Mammary epithelial cell (primary cell): ENCODE results near the gene UBL4B.

Experiments
- EZH2 ChIP-seq: IDR thresholded peaks from 2 replicates; pipeline ENCODE4 v1.6.1; 2012; ENCODE audit warnings: low read length, inconsistent platforms, borderline replicate concordance
- TF ChIP-seq, protein P1 (sequence below), 2 donors: IDR thresholded peaks in 1 of 2; conservative IDR thresholded peaks in 1 of 2; 2 replicates each; pipeline ENCODE4 v1.5.1; 2011 to 2012; ENCODE audit warnings: inconsistent platforms in 2 of 2, low read length in 2 of 2, mild to moderate bottlenecking in 2 of 2, control low read depth in 1 of 2, low read depth in 1 of 2; ENCODE audit not compliant: insufficient read depth in 1 of 2; ENCODE audit errors: extremely low read depth in 1 of 2

DNA sequence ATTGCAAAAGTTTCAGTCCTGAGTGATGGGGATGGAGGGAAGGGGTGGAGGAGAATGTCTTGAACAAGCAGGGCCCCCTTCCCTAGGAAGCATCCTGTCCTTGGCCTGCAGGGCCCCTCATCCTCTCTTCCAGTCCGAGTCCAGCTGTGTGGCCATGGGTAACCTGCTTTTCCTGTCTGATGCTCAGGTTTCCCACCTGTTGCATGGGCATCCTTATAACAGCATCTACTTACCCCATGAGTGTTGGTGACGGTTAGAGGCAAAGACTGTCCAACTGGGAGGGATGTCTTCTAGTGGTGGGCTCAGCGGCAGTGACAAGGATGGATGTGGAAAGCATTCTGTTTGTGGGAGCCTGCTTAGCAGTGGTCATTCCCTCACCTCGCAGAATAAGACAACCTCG is 1.9 kb downstream of the UBL4B start:
- TF ChIP-seq, protein P1, sequence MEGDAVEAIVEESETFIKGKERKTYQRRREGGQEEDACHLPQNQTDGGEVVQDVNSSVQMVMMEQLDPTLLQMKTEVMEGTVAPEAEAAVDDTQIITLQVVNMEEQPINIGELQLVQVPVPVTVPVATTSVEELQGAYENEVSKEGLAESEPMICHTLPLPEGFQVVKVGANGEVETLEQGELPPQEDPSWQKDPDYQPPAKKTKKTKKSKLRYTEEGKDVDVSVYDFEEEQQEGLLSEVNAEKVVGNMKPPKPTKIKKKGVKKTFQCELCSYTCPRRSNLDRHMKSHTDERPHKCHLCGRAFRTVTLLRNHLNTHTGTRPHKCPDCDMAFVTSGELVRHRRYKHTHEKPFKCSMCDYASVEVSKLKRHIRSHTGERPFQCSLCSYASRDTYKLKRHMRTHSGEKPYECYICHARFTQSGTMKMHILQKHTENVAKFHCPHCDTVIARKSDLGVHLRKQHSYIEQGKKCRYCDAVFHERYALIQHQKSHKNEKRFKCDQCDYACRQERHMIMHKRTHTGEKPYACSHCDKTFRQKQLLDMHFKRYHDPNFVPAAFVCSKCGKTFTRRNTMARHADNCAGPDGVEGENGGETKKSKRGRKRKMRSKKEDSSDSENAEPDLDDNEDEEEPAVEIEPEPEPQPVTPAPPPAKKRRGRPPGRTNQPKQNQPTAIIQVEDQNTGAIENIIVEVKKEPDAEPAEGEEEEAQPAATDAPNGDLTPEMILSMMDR (conservative IDR thresholded peaks at IDR 0.05 in 1 of 2, IDR thresholded peaks at IDR 0.05 in 1 of 2; ENCODE audit: extremely low read depth in 1 of 2, insufficient read depth in 1 of 2, low read depth in 1 of 2, low read length in 2 of 2) = no peak
- TF ChIP-seq EZH2 = no peak
